Mesendoderm (in vitro differentiated cells): ENCODE measurements around the gene EEF2.
A peak's percentile ranks its signal among the peaks of the same experiment; 100 is the strongest.
"Not testable (repeated sequence)": the region's sequence is repeated elsewhere in the genome, so short reads cannot be mapped to it uniquely, and the experiment has no call there.

Experiments used
- DNase-seq: peaks from one replicate; pipeline ENCODE4 v3.0.0; 2013
- H2AK5ac ChIP-seq: 2 replicates; pipeline ENCODE4 v1.6.1; 2013; ENCODE audit warnings: low read length, inconsistent platforms
- H2BK120ac ChIP-seq: 2 replicates; pipeline ENCODE4 v1.6.1; 2013; ENCODE audit warnings: low read depth, mild to moderate bottlenecking, low read length, moderate library complexity, mixed read lengths
- H2BK15ac ChIP-seq: replicated peaks from 2 replicates; pipeline ENCODE4 v1.6.1; 2013; ENCODE audit warnings: low read depth, mild to moderate bottlenecking, moderate library complexity
- H2BK5ac ChIP-seq: 2 replicates; pipeline ENCODE4 v1.6.1; 2013; ENCODE audit warnings: low read length, inconsistent platforms
- H3K18ac ChIP-seq: 2 replicates; pipeline ENCODE4 v1.6.1; 2013; ENCODE audit warnings: mild to moderate bottlenecking, low read length, mixed read lengths
- H3K23ac ChIP-seq: one replicate; pipeline ENCODE4 v1.6.1; 2013; ENCODE audit warnings: low read length
- H3K27ac ChIP-seq: 2 replicates; pipeline ENCODE4 v1.5.1; 2013; ENCODE audit warnings: low read depth, mild to moderate bottlenecking, inconsistent platforms, low read length, moderate library complexity
- H3K27me3 ChIP-seq: 2 replicates; pipeline ENCODE4 v1.6.1; 2013; ENCODE audit warnings: low read length, control low read depth, mild to moderate bottlenecking, inconsistent platforms; ENCODE audit not compliant: insufficient read depth, poor library complexity
- H3K36me3 ChIP-seq: 2 replicates; pipeline ENCODE4 v1.6.1; 2013; ENCODE audit warnings: low read length, inconsistent platforms; ENCODE audit not compliant: control insufficient read depth, insufficient read depth
- H3K4ac ChIP-seq: one replicate; pipeline ENCODE4 v1.6.1; 2013; ENCODE audit warnings: low read depth, mild to moderate bottlenecking, low read length, moderate library complexity
- H3K4me1 ChIP-seq: 2 replicates; pipeline ENCODE4 v1.6.1; 2013; ENCODE audit warnings: low read depth, low read length, inconsistent platforms; ENCODE audit not compliant: control insufficient read depth
- H3K4me2 ChIP-seq: 2 replicates; pipeline ENCODE4 v1.6.1; 2013; ENCODE audit warnings: low read length
- H3K4me3 ChIP-seq: 2 replicates; pipeline ENCODE4 v1.5.1; 2013; ENCODE audit warnings: mild to moderate bottlenecking, low read length
- H3K56ac ChIP-seq: one replicate; pipeline ENCODE4 v1.6.1; 2013; ENCODE audit warnings: low read length
- H3K79me1 ChIP-seq: 2 replicates; pipeline ENCODE4 v1.6.1; 2013; ENCODE audit warnings: low read length, inconsistent platforms
- H3K79me2 ChIP-seq: 2 replicates; pipeline ENCODE4 v1.6.1; 2013; ENCODE audit warnings: mild to moderate bottlenecking, low read length; ENCODE audit not compliant: control insufficient read depth, insufficient read depth
- H3K9ac ChIP-seq: 2 replicates; pipeline ENCODE4 v1.6.1; 2013; ENCODE audit warnings: low read length, inconsistent platforms
- H4K5ac ChIP-seq: one replicate; pipeline ENCODE4 v1.6.1; 2013; ENCODE audit warnings: low read length
- H4K8ac ChIP-seq: one replicate; pipeline ENCODE4 v1.6.1; 2013; ENCODE audit warnings: low read depth, mild to moderate bottlenecking, control low read depth, low read length, moderate library complexity
- WGBS: extraction: QIAGEN DNeasy Blood & Tissue Kit; methylation state at CpG from one replicate; pipeline ENCODE4 v1.1.7; 2013; ENCODE audit warnings: low lambda C conversion rate, missing lambda C conversion rate; ENCODE audit not compliant: insufficient coverage; ENCODE audit errors: extremely low coverage; 5-methylcytosine and 5-hydroxymethylcytosine counted together

Gene EEF2

GRCh38 chr19:3942790-3943409 is 42.4 kb downstream of the EEF2 start:
- Histone ChIP-seq H3K56ac (no peak overlapping the region), H3K27me3 (no peaks in the 10 kb centered on the region), H3K79me2 (no peaks in the 10 kb centered on the region), H3K36me3 (no peaks in the 10 kb centered on the region), H2AK5ac (no peak overlapping the region), H3K4me1 (no peaks in the 10 kb centered on the region), H3K4ac (no peak overlapping the region), H2BK120ac (no peak overlapping the region), H3K18ac (no peak overlapping the region), H4K8ac (no peak overlapping the region), H3K4me2 (no peak overlapping the region), H4K5ac (no peak overlapping the region), H3K23ac (no peak overlapping the region), H3K9ac (no peak overlapping the region), H3K79me1 (no peaks in the 10 kb centered on the region), H2BK5ac (no peak overlapping the region), H2BK15ac (no peak overlapping the region), H3K4me3 (no peak overlapping the region), H3K27ac (no peak overlapping the region)
- no CpG with 5 or more reads among the region's 8 CpGs for WGBS
- no peak for DNase-seq

- not testable (repeated sequence) for H3K4me2 ChIP-seq, H3K36me3 ChIP-seq, H4K8ac ChIP-seq, H2BK5ac ChIP-seq, H3K18ac ChIP-seq, H3K79me1 ChIP-seq, H3K4me1 ChIP-seq, H3K4ac ChIP-seq, H4K5ac ChIP-seq, H3K79me2 ChIP-seq, H2BK15ac ChIP-seq, H3K4me3 ChIP-seq, H3K23ac ChIP-seq, H3K9ac ChIP-seq, H2AK5ac ChIP-seq, H3K56ac ChIP-seq, DNase-seq, H2BK120ac ChIP-seq, H3K27ac ChIP-seq, H3K27me3 ChIP-seq
- WGBS, result no CpG with 5 or more reads among the region's 22 CpGs
Observed at GRCh38 chr19:3938300-3938950, 46.8 kb downstream of the EEF2 start.

- Histone ChIP-seq H3K4ac (no peak overlapping the region), H3K27me3 (no peaks in the 10 kb centered on the region), H2BK5ac (no peak overlapping the region), H3K18ac (no peak overlapping the region), H3K4me3 (no peak overlapping the region), H3K56ac (no peak overlapping the region), H2BK120ac (no peak overlapping the region), H3K36me3 (no peaks in the 10 kb centered on the region), H2BK15ac (no peak overlapping the region), H3K23ac (no peak overlapping the region), H4K5ac (no peak overlapping the region), H3K4me1 (no peaks in the 10 kb centered on the region), H3K9ac (no peak overlapping the region), H4K8ac (no peak overlapping the region), H3K27ac (no peak overlapping the region), H3K79me2 (no peaks in the 10 kb centered on the region), H2AK5ac (no peak overlapping the region), H3K4me2 (no peak overlapping the region), H3K79me1 (no peaks in the 10 kb centered on the region)
- DNase-seq, result no peak
- WGBS, result no CpG with 5 or more reads among the region's 29 CpGs
Observed at GRCh38 chr19:3936506-3937442, 48.5 kb downstream of the EEF2 start.

GRCh38 chr19:3932931-3933810 is 52.1 kb downstream of the EEF2 start, which contains the start of gene NMRK2:
TSS of gene NMRK2 (plus strand) at chr19:3933069. CDS start at chr19:3933672, 603 bp downstream.
- Histone ChIP-seq H4K5ac (no peak within 1 kb of the TSS), H3K27me3 (no peaks in the 10 kb centered on the region), H3K4me1 (no peaks in the 10 kb centered on the region), H4K8ac (no peak within 1 kb of the TSS), H2BK120ac (no peak within 1 kb of the TSS), H3K56ac (peak within 1 kb of the TSS; percentile 82), H3K36me3 (no peaks in the 10 kb centered on the region), H2AK5ac (no peak within 1 kb of the TSS), H3K79me1 (no peaks in the 10 kb centered on the region), H3K9ac (peak within 1 kb of the TSS; percentile 54), H3K27ac (peak within 1 kb of the TSS; percentile 51), H3K4me3 (peak within 1 kb of the TSS; percentile 29), H3K4ac (no peak within 1 kb of the TSS), H3K23ac (no peak within 1 kb of the TSS), H3K18ac (peak within 1 kb of the TSS; percentile 20), H3K79me2 (no peaks in the 10 kb centered on the region), H2BK5ac (no peak within 1 kb of the TSS), H2BK15ac (no peak within 1 kb of the TSS), H3K4me2 (peak within 1 kb of the TSS; percentile 70)
- DNase-seq, result peak; percentile 92
- no CpG with 5 or more reads among the region's 51 CpGs for WGBS

- no CpG with 5 or more reads among the region's 8 CpGs for WGBS
- no peak overlapping the region for H2BK5ac ChIP-seq
- no peak overlapping the region for H4K5ac ChIP-seq
- no peak overlapping the region for H3K23ac ChIP-seq
- H2AK5ac ChIP-seq, result no peak overlapping the region
- no peak overlapping the region for H3K9ac ChIP-seq
- no peak overlapping the region for H3K4ac ChIP-seq
- no peak for DNase-seq
- H3K56ac ChIP-seq, result no peak overlapping the region
- H3K36me3 ChIP-seq, result no peaks in the 10 kb centered on the region
- no peak overlapping the region for H3K4me3 ChIP-seq
- no peaks in the 10 kb centered on the region for H3K79me2 ChIP-seq
- H2BK120ac ChIP-seq, result no peak overlapping the region
- H3K27ac ChIP-seq, result no peak overlapping the region
- H3K4me2 ChIP-seq, result no peak overlapping the region
- H3K27me3 ChIP-seq, result no peaks in the 10 kb centered on the region
- H2BK15ac ChIP-seq, result no peak overlapping the region
- H4K8ac ChIP-seq, result no peak overlapping the region
- no peaks in the 10 kb centered on the region for H3K79me1 ChIP-seq
- no peaks in the 10 kb centered on the region for H3K4me1 ChIP-seq
- H3K18ac ChIP-seq, result no peak overlapping the region
Observed at GRCh38 chr19:3931041-3931440, 54.2 kb downstream of the EEF2 start.
